GM12865 (cell line): ENCODE data around the gene LAMA4.

Source experiments
- DNase-seq: peaks from one replicate; pipeline ENCODE4 v3.0.0; 2010; ENCODE audit warnings: low read depth
- H3K4me3 ChIP-seq: 2 replicates; pipeline ENCODE4 v1.5.1; 2011; ENCODE audit warnings: mild to moderate bottlenecking, low read depth, low read length, control low read depth
- CTCF ChIP-seq: IDR thresholded peaks from 2 replicates; pipeline ENCODE4 v1.5.1; 2011; ENCODE audit warnings: low read length, control low read depth, low read depth, inconsistent platforms; ENCODE audit not compliant: insufficient read depth; ENCODE audit errors: missing control alignments

Gene LAMA4

DNA sequence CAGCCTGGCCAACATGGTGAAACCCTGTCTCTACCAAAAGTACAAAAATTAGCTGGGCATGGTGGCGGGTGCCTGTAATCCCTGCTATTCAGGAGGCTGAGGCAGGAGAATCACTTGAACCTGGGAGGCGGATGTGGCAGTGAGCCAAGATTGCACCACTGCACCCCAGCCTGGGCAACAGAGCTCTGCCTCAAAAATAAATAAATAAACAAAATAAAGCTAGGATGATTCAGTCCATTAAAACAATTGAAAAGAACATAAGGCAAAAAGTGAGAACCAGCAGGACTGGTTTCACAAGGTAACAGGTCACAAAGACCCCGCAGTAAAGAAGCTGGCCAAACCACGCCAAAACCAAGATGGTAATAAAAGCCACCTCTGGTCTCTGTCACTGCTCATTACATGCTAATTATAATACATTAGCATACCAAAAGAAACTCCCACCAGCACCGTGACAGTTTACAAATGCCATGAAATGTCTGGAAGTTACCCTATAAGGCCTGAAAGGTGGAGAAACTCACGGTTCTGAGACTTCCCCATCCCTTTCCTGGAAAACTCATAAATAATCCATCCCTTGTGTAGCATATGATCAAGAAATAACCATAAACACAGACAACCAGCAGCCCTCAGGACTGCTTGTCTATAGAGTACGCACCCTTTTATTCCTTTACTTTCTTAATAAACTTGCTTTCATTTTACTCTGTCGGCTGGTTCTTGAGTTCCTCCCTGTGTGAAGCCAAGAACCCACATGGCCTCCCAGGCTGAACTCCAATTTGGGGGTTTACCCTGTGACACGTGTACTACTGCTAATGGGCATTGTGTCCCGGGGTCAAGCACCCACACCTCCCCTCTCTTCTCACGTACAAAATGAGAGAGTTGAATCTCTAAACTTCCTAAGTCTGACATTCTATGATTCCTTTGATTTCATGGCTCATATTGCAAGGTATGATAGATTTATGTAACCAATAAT is 10.2 kb downstream of the LAMA4 start:
- DNase-seq: no peak
- H3K4me3 ChIP-seq: no peak overlapping the region
- TF ChIP-seq CTCF: no peak

DNA sequence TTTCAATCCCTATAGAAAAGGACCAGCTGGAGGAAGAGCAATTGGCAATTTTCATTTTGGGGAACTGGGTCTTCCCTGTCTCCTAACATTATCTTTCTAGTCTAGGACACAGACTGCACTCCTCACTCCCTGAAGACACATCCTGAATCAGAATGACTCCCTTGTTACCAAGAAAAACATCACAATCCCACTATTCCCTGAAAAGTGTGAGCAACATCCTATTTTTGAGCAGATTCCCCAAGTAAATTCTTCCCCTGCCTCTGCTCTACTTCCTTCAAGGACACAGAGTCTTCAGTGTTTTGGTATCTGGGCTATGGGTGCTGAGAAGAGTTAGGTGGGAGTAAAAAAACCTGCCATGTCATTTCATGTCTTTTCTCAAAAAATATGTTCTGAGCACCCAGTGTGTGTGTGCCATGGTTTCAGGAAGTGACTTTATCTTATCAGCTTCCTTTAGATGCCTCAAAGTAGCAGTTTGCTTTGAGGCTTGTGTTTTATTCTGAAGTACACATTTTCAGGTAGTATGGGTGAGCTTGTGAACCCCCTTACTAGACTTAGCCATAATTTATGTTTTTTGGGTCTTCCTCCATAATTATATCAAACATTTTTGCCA is 12.4 kb downstream of the LAMA4 start:
- no peak overlapping the region for H3K4me3 ChIP-seq
- no peak for DNase-seq
- no peak for TF ChIP-seq CTCF

DNA sequence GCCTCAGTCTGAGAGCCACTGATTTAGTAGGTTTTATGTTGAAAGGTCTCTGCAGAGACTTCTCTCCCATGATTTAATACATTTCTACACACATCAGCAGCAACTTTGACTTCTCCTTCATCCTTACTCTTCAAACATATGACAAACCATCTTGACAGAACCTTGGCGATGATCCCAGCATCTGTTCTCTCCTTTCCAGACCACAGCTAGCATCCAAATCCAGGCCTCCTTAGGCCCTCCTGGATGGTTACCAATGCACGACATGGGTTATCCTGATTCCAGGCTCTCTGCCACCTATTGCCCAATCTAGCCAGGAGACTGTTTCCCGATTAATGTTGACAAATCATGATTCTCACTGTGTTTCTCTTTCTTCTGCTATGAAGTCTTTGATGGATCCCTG is 16.8 kb downstream of the LAMA4 start:
- no peak for TF ChIP-seq CTCF
- DNase-seq: no peak
- no peak overlapping the region for H3K4me3 ChIP-seq

GRCh38 chr6:112237066-112237465 is 17.3 kb downstream of the LAMA4 start:
- no peak for TF ChIP-seq CTCF
- no peak overlapping the region for H3K4me3 ChIP-seq
- DNase-seq: no peak

DNA sequence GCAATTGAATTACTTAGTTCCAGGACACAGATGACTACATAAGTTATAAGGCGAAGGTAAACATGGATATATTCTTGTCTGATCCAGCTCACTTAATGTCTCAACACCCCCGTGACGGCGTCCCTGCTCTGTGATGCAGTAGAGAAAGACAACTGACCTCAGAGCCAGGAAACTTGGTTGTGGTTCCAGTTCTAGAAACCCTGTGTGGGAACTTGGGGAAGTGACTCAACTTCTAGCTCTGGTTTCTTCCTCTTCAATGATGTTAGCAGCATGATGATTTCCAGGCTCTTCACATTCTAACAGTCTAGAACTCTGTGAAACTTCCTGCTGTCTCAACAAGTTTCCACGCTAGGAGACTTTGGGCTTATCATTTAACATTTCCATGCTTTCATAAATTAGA is 18.4 kb downstream of the LAMA4 start:
- TF ChIP-seq CTCF: no peak
- DNase-seq: peak; percentile 5
- H3K4me3 ChIP-seq: no peak overlapping the region

DNA sequence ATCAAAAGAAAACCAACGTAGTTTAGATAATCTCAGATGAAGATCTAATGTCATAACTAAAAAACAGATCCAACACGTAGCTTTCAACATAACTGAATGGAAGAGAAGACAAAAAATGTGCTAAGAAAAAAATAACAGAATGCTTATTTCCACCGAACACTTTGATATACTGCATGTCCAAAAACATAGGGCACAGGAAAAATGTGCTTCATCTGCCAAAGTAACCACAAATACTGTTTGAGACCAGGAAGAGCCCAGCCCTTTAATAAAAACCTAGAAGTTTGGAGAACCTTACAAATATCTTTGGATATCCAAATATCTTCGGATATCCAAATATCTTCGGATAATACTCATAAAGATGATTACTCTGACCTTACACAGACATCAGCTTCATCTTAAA is 19.8 kb downstream of the LAMA4 start:
- no peak overlapping the region for H3K4me3 ChIP-seq
- no peak for DNase-seq
- no peak for TF ChIP-seq CTCF
